T-helper 9 cell (primary cell): Measurements from ENCODE around the gene SPACA5B.
"Not testable (repeated sequence)": the region's sequence is repeated elsewhere in the genome, so short reads cannot be mapped to it uniquely, and the experiment has no call there.

Experiments
- DNase-seq: peaks from one replicate; pipeline ENCODE4 v3.0.0-alpha.2; 2020
- total RNA-seq, 2 donors: gene quantifications; one replicate each; lab custom pipeline; 2026; lab: John Stamatoyannopoulos, UW

SPACA5B gene
- 0 reads per million in 2 donors for total RNA-seq

DNA sequence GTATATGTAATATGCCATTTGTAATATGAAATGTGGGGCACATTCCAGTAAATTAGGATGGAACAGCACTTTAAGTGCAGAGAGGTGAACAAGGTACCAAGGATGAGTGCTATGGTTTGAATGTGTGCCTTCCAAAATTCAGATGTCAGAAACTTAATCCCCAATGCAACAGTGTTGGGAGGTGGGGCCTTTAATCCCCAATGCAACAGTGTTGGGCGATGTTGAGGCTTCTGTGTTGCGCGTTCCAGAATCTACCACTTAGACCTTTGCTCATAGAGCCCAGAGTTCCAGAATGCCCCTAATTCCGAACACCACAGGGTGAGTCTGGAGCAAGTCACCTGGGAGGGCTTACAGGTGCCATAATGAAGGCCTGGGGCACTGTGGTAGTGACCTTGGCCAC, at the start of gene SPACA5B:
SPACA5B (plus strand) TSS at position 301 of the 400 bp plus-strand sequence; CDS start at position 363, 62 bp downstream.
- not testable (repeated sequence) for DNase-seq

DNA sequence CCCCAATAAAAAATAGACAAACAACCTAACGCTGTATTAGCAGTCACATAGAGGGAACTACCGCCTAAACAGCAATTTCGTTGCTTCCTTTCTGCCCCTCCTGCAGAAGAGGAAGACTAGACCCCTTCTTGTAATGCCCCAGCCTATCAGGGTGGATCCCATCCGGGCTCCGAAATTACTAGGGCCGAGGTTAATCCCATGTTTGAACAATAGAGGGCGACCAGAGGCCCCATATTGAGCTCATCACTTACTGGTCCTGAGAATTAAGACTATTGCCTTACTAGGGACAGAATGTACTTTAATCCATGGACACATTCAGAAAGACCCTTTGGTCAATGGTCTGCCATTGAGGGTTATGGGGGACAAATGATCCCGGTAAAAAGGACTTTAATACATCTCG, 47.2 kb upstream of the SPACA5B start:
- DNase-seq, result peak; percentile 5

DNA sequence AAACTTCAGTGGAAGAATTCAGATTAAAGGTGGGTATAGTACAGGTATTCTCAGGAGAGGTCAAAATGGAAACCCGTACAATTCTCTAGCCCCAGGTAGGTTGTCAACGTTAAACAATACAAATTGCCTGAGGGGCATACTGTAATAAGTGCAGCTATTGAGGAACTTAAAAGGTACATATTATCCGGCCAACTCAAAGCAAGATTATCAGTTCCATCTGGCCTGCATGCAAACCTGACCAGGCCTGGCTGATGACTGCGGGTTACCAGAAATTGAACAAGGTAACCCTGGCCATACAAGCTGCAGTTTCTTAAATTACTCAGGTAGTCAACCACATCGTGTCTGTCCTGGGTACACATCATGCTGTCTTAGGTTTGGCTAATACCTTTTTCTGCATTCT, 46.7 kb upstream of the SPACA5B start:
- DNase-seq, result no peak

DNA sequence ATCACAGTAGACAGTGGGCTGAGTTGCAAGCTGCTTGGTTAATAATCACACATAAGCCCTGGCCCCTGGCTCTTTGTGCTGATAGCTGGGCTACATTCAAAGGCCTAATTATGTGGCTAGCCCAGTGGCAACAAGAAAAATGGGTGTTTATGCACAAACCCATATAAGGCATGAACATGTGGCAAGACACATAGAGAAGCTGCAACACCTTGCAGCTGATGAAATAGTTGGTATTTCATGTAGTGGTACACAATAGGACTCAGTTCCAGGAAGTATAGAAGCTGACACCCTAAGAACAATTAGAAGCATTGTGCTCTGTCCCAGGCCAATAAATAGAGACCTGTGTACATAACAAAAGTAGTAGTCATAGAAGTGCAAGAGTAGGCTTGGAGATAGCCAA, 44.3 kb upstream of the SPACA5B start:
- DNase-seq, result no peak

DNA sequence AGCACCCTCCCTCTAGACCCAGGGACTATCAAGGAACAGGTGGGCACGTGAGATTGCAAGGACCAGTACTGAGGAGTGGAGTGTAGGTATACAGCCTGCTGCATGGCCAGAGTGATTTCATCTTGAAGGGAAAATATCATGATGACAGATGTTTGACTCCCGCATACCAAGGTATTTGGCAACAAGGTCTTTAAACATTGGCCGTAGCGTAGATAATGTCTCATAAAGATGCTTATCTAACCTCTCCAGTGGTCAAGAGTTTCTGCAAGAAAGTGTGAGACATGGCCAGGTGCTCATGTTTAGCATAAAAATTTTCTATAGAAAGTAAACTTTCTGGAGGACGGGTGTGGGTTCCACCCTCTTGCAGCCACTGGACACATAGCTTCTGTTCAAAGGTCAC, 40.3 kb upstream of the SPACA5B start:
- no peak for DNase-seq

DNA sequence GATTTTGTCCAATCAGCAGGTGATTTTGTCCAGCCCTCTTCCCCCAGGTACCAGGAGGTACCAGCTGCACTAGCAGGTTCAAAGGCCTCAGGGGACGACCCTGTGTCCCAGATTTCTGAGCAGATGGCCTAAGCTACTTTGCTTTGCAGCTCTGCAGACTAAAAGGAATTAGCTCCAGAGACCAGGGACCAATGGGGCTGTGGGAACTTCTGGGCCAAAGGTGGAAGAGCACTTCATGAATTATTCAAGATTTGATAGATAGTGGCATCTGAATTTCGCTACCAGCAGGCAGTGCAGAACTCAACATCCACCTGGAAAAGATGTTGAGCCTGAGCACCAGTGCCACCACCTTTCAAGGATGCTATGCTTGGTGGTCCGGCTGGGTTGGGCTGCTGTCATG, 37.9 kb upstream of the SPACA5B start:
- DNase-seq, result not testable (repeated sequence)

DNA sequence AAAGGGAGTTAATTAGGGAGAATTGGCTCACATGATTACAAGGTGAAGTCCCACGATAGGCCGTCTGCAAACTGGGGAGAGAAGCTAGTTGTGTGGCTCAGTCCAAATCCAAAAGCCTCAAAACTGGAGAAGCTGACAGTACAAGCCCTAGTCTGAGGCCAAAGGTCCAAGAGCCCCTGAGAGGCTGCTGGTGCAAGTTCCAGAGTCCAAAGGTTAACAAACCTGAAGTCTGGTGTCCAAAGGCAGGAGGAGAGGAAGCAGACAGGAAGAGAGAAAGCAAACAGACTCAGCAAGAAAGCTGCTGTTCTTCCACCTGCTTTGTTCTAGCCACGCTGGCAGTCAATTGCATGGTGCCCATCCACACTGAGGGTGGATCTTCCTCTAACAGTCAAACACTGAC, 29.0 kb upstream of the SPACA5B start:
- DNase-seq, result no peak

DNA sequence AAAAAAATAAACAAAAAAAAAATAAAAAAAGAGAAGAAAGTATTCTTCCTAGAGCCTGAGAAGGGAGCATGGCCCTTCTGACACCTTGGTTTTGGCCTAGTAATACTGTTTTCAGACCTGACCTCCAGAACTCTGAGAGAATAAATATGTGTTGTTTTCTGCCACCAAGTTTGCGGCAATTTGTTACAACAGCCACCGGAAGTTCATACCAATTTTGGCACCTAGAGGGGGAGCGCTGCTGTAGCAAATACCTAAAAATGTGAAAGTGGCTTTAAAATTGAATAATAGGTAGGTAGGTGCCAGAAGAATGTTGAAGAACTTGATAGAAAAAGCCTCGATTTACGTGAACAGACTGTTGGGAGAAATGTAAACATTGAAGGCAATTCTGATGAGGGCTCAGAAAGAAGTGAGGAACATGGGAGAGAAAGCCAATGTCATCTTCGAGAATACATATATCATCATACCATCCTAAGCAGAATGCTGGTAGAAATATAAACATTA, 27.5 kb upstream of the SPACA5B start:
- DNase-seq, result no peak

DNA sequence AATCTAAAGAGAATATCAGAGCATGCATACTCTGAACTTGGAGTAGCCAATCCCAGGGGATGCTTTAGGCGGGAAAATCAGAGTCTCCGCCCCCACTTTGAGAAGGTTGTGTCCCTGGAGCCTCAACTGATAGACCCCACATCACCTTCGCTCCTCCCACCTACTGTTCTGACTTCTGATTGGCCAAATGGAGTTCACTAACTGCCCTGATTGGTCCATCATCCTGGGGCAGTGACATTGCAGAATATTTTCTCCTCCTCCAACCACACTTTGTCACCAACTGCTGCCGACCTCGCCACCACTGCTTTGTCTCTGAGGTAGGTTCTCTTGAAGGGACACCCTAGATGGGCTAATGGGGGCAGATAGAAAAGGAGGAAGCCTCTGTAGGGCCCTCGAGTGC, 22.7 kb upstream of the SPACA5B start:
- no peak for DNase-seq

DNA sequence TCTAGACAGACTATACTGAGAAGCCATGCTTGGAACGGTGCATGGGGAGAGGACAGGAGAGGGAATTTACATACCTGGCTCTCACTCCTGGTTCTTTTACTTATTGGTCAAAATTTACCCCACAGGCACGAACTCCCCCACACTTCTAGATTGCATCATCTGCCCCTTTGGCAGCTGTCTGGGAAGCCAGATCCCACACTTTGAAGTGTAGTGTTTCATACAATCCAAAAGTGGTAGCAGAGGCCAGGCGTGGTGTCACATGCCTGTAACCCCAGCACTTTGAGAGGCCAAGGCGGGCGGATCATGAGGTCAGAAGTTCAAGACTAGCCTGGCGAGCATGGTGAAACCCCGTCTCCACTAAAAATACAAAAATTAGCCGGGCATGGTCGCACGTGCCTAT, 5.1 kb upstream of the SPACA5B start:
- not testable (repeated sequence) for DNase-seq

DNA sequence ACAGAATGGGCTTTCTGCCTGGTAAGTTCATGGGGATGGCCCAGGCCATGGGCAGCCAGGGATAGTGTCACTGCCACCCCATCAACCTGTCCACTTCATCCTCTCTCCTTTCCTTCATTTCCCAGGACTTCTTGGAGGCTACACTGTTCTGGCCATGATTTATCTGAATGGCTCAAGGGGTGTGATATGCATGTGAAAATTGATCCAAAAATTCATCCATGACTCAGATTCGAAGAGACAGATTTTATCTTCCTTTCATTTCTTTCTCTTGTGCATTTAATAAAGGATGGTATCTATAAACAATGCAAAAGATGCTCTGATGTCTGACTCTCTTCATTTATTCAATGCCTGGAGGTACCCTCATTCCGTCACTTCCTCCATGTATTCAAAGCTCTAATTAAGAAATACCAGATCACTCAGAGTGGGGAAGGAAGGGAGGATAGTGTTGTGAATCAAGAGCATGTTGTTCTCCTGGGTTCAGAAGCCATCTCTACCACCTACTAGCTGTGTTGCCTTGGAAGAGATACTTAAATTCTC, 1.9 kb downstream of the SPACA5B start:
- DNase-seq, result not testable (repeated sequence)

DNA sequence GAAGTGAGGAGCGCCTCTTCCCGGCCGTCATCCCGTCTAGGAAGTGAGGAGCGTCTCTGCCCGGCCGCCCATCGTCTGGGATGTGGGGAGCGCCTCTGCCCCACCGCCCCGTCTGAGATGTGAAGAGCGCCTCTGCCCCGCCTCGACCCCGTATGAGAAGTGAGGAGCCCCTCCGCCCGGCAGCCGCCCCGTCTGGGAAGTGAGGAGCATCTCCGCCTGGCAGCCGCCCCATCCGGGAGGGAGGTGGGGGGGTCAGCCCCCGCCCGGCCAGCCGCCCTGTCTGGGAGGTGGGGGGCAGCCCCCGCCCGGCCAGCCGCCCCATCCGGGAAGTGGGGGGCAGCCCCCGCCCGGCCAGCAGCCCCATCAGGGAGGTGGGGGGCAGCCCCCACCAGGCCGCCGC, 8.7 kb downstream of the SPACA5B start:
- DNase-seq, result not testable (repeated sequence)

DNA sequence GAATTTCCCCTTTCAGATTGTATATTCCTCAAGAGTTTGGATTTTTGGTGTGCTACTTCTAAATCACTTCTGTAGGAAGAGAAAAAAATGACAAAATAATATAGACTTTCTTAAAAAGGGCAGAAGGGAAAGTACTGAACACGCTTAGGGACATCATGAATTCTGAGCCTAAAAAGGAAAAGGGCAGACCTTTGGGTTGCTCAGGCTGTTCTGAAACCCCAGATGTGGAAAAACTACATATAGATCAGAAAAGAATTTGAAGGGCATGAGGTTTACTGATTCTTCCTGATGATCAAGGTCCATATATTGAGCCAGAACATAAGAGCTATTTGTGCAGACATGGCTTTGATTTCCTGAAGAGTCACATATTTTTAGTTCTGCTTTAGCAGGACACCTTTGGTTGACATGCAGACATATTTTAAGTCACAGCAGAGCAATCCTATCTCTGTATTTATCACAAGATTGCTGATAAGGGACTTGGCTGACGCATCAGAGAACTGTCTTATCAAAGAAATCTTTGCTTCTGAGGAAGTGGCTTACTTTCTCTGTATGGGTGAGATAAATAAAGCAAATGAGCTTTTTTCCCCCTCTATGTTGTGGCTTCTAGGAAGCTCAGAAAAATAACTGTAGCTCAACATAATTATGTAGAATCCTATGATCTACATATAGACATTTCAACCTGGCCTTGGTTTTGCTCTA, 11.5 kb downstream of the SPACA5B start:
- DNase-seq, result not testable (repeated sequence)

DNA sequence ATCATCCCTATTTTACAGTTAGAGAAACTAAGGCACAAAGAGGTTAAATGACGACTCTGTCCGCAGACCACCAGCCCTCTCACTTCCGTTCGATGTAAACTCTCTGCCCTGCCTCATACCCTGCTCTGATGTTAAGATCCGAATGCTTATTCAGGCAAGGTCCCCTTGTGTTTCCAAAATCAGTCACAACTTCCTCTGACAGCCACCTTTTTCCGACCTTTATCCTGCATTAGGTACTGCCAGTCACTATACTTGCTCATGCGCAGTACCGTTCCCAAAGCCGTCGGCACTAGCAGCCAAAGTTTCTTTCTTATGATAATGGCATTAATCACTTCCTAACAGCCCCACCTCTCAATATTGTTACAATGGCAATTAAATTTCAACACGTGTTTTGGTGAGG, 12.3 kb downstream of the SPACA5B start:
- not testable (repeated sequence) for DNase-seq

DNA sequence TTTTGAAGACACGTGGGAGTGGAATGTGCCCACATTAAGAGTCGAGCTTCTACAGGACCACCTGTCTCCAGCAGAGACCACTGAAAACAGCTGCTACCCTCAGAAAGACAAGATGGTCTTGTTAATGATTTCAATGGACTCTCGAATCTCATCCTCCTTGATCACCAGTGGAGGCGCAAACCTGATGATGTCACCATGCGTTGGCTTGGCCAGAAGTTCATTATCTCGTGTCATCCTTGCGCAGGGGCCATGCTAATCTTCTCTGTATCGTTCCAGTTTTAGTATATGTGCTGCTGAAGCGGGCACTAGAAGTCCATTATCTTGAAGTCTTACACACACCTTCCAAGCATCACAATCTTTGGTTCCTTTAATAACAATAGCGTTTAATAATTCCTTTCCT, 23.3 kb downstream of the SPACA5B start:
- no peak for DNase-seq

DNA sequence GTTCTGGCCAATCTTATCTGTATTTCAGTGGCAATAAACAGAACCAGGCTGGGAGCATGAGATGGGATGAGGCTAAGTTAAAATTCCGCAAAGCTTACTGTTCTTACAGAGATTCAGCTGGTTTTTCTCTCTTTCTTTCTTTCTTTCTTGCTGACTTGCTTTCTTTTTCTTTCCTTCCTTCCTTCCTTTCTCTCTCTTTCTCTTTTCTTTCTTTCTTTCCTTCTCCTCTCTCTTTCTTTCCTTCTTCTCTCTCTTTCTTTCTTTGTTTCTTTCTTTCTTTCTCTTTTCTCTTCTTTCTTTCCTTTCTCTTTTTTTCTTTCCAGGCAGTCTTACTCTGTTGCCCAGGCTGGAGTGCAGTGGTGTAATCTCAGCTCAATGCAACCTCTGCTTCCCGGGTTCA, 24.4 kb downstream of the SPACA5B start:
- no peak for DNase-seq

DNA sequence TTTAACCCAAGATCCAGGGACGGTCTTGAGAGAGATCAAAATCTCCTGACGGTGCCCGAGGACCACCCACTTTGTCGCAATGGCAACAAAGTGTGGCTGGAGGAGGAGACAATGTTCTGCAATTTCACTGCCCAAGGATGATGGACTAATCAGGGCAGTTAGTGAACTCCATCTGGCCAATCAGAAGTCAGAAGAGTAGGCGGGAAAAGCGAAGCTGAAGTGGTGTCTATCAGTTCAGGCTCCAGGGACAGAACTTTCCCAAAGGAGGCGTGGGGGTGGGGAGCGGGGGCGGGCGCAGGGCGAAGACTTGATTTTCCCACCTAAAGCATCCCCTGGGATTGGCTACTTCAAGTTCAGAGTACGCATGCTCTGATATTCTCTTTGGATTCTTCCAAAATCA, 25.6 kb downstream of the SPACA5B start:
- DNase-seq, result no peak

DNA sequence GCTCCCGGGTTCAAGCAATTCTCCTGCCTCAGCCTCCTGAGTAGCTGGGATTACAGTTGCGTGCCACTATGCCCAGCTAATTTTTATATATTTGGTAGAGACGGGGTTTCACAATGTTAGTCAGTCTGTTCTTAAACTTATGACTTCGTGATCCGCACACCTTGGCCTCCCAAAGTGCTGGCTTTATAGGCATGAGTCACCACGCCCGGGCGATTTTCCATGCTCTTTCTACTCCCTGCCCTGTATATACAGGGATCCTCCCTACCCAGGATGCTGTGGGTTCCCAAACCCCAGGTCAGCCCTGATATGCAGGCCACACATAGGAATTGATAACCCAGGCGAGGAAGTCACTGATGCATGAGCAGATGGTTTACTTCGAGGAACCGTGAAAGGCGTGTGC, 34.8 kb downstream of the SPACA5B start:
- no peak for DNase-seq

DNA sequence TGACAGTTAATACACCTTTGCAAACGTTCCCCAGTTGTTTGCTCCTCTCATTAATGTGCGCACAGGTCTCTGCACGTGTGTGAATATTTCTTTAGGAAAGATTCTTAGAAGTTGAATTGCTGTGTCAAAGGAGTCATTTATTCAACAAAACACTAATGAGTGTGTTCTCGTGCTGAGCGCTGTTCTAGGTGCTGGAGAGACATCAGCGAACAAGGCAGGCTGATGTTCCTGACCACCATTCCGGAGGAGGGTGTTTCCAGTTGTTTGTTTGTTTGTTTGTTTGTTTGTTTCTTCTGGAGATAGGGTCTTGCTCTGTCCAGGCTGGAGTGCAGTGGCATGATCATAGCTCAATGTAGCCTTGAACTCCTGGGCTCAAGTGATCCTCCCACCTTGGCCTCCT, 35.9 kb downstream of the SPACA5B start:
- DNase-seq, result not testable (repeated sequence)

DNA sequence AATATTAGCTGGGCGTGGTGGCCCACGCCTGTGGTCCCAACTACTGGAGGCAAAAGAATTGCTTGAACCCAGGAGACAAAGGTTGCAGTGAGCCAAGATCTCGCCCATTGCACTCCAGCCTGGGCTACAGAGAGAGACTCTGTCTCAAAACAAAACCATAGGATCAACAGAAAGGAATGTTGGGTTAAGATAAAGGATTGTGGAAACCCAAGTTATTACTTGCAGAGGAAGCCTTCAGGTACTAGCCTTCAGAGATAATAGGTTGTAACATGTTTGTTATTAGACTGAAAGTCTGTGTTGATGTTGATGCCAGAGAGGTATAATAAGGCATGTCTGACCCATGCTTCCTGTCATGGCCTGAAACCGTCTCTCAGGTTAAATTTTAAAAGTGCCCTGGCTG, 49.3 kb downstream of the SPACA5B start:
- no peak for DNase-seq

DNA sequence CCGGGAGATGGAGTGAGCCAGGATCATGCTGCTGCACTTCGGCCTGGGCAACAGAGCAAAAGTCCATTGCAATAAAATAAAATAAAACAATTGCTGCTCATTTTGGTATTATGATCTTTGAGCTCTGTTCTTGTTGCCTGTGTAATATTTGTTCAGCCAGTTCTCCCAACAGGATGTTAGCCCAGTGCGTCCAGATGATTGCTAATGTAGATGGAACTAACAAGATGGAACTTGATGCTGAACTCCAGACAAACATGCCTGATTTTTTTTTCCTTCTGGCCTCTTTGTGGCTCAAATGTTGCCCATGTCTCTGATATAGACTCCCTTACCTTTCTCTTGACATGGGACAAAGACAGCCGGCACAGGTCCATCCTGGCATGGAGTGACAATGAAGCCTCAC, 50.4 kb downstream of the SPACA5B start:
- no peak for DNase-seq

DNA sequence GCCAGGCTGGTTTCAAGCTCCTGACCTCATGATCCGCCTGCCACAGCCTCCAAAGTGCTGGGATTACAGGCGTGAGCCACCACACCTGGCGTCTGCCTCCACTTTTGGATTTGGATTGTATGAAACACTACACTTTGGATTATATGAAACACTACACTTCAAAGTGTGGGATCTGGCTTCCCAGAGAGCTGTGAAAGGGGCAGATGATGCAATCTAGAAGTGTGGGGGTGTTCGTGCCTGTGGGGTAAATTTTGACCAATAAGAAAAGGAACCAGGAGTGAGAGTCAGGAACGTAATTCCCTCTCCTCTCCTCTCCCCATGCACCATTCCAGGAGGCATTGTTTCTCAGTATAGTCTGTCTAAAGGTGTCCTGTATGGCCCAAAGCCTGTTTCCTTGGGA, 51.5 kb downstream of the SPACA5B start:
- DNase-seq, result not testable (repeated sequence)
